ENCODE data around the gene CHST15.

DNA sequence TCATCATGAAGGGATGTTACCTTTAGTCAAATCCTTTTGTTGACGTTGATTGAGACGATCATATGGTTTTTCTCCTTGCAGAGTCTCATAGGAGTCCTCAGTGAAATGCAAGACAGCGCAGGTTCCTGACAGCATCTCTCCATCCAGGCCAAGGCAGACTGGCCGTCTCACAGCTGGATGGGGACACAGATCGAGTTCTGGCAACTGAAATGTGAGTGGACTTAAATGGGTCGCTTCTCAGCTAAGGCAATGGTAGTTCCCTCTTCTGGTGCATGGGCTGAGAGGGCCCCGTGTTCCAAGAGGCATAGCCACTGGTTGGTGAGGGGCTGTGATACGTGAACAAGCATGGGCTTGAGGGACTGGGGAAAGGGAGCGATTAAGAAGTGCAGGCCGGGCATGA, 102.5 kb downstream of the CHST15 start:
- TF ChIP-seq, protein P1, sequence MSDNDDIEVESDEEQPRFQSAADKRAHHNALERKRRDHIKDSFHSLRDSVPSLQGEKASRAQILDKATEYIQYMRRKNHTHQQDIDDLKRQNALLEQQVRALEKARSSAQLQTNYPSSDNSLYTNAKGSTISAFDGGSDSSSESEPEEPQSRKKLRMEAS (IDR thresholded peaks at IDR 0.05): no peak
- TF ChIP-seq, protein P2, sequence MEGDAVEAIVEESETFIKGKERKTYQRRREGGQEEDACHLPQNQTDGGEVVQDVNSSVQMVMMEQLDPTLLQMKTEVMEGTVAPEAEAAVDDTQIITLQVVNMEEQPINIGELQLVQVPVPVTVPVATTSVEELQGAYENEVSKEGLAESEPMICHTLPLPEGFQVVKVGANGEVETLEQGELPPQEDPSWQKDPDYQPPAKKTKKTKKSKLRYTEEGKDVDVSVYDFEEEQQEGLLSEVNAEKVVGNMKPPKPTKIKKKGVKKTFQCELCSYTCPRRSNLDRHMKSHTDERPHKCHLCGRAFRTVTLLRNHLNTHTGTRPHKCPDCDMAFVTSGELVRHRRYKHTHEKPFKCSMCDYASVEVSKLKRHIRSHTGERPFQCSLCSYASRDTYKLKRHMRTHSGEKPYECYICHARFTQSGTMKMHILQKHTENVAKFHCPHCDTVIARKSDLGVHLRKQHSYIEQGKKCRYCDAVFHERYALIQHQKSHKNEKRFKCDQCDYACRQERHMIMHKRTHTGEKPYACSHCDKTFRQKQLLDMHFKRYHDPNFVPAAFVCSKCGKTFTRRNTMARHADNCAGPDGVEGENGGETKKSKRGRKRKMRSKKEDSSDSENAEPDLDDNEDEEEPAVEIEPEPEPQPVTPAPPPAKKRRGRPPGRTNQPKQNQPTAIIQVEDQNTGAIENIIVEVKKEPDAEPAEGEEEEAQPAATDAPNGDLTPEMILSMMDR (IDR thresholded peaks at IDR 0.05; ENCODE audit: low read depth, low read length, missing input control): no peak
- TF ChIP-seq YY1 (IDR thresholded peaks at IDR 0.05) (no peak), JUND (IDR thresholded peaks at IDR 0.05) (no peak), RAD21 (IDR thresholded peaks at IDR 0.05) (no peak), GABPA (IDR thresholded peaks at IDR 0.05 in 1 of 2, conservative IDR thresholded peaks at IDR 0.05 in 1 of 2) (no peak), SP1 (IDR thresholded peaks at IDR 0.05) (no peak)
- TF ChIP-seq, protein P3, sequence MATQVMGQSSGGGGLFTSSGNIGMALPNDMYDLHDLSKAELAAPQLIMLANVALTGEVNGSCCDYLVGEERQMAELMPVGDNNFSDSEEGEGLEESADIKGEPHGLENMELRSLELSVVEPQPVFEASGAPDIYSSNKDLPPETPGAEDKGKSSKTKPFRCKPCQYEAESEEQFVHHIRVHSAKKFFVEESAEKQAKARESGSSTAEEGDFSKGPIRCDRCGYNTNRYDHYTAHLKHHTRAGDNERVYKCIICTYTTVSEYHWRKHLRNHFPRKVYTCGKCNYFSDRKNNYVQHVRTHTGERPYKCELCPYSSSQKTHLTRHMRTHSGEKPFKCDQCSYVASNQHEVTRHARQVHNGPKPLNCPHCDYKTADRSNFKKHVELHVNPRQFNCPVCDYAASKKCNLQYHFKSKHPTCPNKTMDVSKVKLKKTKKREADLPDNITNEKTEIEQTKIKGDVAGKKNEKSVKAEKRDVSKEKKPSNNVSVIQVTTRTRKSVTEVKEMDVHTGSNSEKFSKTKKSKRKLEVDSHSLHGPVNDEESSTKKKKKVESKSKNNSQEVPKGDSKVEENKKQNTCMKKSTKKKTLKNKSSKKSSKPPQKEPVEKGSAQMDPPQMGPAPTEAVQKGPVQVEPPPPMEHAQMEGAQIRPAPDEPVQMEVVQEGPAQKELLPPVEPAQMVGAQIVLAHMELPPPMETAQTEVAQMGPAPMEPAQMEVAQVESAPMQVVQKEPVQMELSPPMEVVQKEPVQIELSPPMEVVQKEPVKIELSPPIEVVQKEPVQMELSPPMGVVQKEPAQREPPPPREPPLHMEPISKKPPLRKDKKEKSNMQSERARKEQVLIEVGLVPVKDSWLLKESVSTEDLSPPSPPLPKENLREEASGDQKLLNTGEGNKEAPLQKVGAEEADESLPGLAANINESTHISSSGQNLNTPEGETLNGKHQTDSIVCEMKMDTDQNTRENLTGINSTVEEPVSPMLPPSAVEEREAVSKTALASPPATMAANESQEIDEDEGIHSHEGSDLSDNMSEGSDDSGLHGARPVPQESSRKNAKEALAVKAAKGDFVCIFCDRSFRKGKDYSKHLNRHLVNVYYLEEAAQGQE (IDR thresholded peaks at IDR 0.05): no peak
- TF ChIP-seq, protein P4, sequence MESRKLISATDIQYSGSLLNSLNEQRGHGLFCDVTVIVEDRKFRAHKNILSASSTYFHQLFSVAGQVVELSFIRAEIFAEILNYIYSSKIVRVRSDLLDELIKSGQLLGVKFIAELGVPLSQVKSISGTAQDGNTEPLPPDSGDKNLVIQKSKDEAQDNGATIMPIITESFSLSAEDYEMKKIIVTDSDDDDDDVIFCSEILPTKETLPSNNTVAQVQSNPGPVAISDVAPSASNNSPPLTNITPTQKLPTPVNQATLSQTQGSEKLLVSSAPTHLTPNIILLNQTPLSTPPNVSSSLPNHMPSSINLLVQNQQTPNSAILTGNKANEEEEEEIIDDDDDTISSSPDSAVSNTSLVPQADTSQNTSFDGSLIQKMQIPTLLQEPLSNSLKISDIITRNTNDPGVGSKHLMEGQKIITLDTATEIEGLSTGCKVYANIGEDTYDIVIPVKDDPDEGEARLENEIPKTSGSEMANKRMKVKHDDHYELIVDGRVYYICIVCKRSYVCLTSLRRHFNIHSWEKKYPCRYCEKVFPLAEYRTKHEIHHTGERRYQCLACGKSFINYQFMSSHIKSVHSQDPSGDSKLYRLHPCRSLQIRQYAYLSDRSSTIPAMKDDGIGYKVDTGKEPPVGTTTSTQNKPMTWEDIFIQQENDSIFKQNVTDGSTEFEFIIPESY (IDR thresholded peaks at IDR 0.05): no peak
- TF ChIP-seq, protein P5, sequence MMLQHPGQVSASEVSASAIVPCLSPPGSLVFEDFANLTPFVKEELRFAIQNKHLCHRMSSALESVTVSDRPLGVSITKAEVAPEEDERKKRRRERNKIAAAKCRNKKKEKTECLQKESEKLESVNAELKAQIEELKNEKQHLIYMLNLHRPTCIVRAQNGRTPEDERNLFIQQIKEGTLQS (IDR thresholded peaks at IDR 0.05): no peak
